IMR-90 (cell line): Measurements from ENCODE around the gene ALDH3A2. TPM values are rescaled to one million over a fixed set of nuclear protein-coding genes. Genes with fewer than 3 reads are reported as not detected.

Experiments used
- ATAC-seq: fragments of 200-7000 bp; cut with Tn5 transposase; 2 replicates; pipeline ENCODE4 v1.9.1; 2020; ENCODE audit warnings: low read depth, mild to moderate bottlenecking, moderate library complexity
- BruUV-seq: library from RNA; stranded (reverse); fragments of 400-500 nt; replicated peaks from 2 replicates; lab custom pipeline; 2021; lab: Mats Ljungman, UMichigan
- CTCF ChIA-PET: fragments of 300-600 bp; formaldehyde crosslinking; extraction: SDS; loops from one replicate; lab custom pipeline; 2021; ENCODE audit warnings: antibody characterized with exemption; lab: Yijun Ruan, JAX
- POLR2A ChIA-PET: fragments of 300-600 bp; sonication (Branson Sonifier 250); formaldehyde crosslinking; loops from one replicate; lab custom pipeline; 2022; ENCODE audit warnings: antibody characterized with exemption; ENCODE audit not compliant: unreplicated experiment; lab: Charles Lee
- DNase-seq: peaks from one replicate; pipeline ENCODE4 v3.0.0; 2013
- H2AFZ ChIP-seq: replicated peaks from 2 replicates; pipeline ENCODE3; 2013; ENCODE audit warnings: low read length, mild to moderate bottlenecking; ENCODE audit not compliant: poor library complexity
- H2AK5ac ChIP-seq: 2 replicates; pipeline ENCODE4 v1.6.1; 2013; ENCODE audit warnings: low read depth, low read length, inconsistent platforms
- H2AK9ac ChIP-seq: replicated peaks from 2 replicates; pipeline ENCODE3; 2013; ENCODE audit warnings: mild to moderate bottlenecking, low read depth, low read length, moderate library complexity; ENCODE audit not compliant: poor library complexity
- H2BK120ac ChIP-seq: 2 replicates; pipeline ENCODE4 v1.6.1; 2013; ENCODE audit warnings: low read depth, low read length, inconsistent platforms
- H2BK15ac ChIP-seq: 3 replicates; pipeline ENCODE4 v1.6.1; 2013; ENCODE audit warnings: low read depth, low read length, inconsistent platforms
- H2BK20ac ChIP-seq: 2 replicates; pipeline ENCODE4 v1.6.1; 2013; ENCODE audit warnings: low read depth, mild to moderate bottlenecking, inconsistent platforms, low read length, moderate library complexity
- H2BK5ac ChIP-seq: 2 replicates; pipeline ENCODE4 v1.6.1; 2013; ENCODE audit warnings: mild to moderate bottlenecking, low read depth, low read length, inconsistent platforms; ENCODE audit not compliant: poor library complexity, severe bottlenecking
- H3K14ac ChIP-seq: replicated peaks from 2 replicates; pipeline ENCODE4 v1.6.1; 2013; ENCODE audit warnings: low read depth, low read length, inconsistent platforms
- H3K18ac ChIP-seq: 2 replicates; pipeline ENCODE4 v1.6.1; 2013; ENCODE audit warnings: low read depth, low read length, control low read depth
- H3K23ac ChIP-seq: 2 replicates; pipeline ENCODE4 v1.6.1; 2013; ENCODE audit warnings: low read depth, low read length, inconsistent platforms
- H3K27ac ChIP-seq: 2 replicates; pipeline ENCODE4 v1.5.1; 2013; ENCODE audit warnings: mild to moderate bottlenecking, control low read depth, low read length; ENCODE audit not compliant: insufficient read depth
- H3K27me3 ChIP-seq: 2 replicates; pipeline ENCODE4 v1.6.1; 2013; ENCODE audit warnings: low read length; ENCODE audit not compliant: control insufficient read depth, insufficient read depth
- H3K36me3 ChIP-seq: 2 replicates; pipeline ENCODE4 v1.6.1; 2013; ENCODE audit warnings: low read length, mixed read lengths; ENCODE audit not compliant: control insufficient read depth, insufficient read depth
- H3K4ac ChIP-seq: 2 replicates; pipeline ENCODE4 v1.6.1; 2013; ENCODE audit warnings: low read depth, low read length, inconsistent platforms
- H3K4me1 ChIP-seq: 2 replicates; pipeline ENCODE4 v1.6.1; 2013; ENCODE audit warnings: low read length, mixed read lengths; ENCODE audit not compliant: control insufficient read depth, insufficient read depth
- H3K4me2 ChIP-seq: 2 replicates; pipeline ENCODE4 v1.6.1; 2013; ENCODE audit warnings: low read depth, mild to moderate bottlenecking, control low read depth, low read length, moderate library complexity
- H3K4me3 ChIP-seq: 2 replicates; pipeline ENCODE4 v1.5.1; 2013; ENCODE audit warnings: low read depth, mild to moderate bottlenecking, control low read depth, low read length, moderate library complexity; ENCODE audit not compliant: insufficient read depth
- H3K56ac ChIP-seq: 2 replicates; pipeline ENCODE4 v1.6.1; 2013; ENCODE audit warnings: low read length, inconsistent platforms; ENCODE audit not compliant: insufficient read depth; ENCODE audit errors: extremely low read depth
- H3K79me1 ChIP-seq, 2 experiments: 2 replicates each; pipeline ENCODE4 v1.6.1; 2013; ENCODE audit warnings: low read length in 2 of 2, inconsistent platforms in 1 of 2, low read depth in 1 of 2
- H3K9ac ChIP-seq: 2 replicates; pipeline ENCODE4 v1.6.1; 2013; ENCODE audit warnings: low read depth, low read length, control low read depth
- H3K9me1 ChIP-seq: 2 replicates; pipeline ENCODE4 v1.6.1; 2013; ENCODE audit warnings: low read length, inconsistent platforms; ENCODE audit not compliant: insufficient read depth
- H3K9me3 ChIP-seq: 2 replicates; pipeline ENCODE4 v1.6.1; 2013; ENCODE audit warnings: low read length; ENCODE audit not compliant: control insufficient read depth, insufficient read depth
- H4K20me1 ChIP-seq: 2 replicates; pipeline ENCODE4 v1.6.1; 2013; ENCODE audit warnings: low read length, inconsistent platforms; ENCODE audit not compliant: insufficient read depth
- H4K5ac ChIP-seq: 2 replicates; pipeline ENCODE4 v1.6.1; 2013; ENCODE audit warnings: mild to moderate bottlenecking, low read depth, low read length, control low read depth
- H4K8ac ChIP-seq, 2 experiments: 2 replicates each; pipeline ENCODE4 v1.6.1; 2013; ENCODE audit warnings: low read depth in 2 of 2, low read length in 2 of 2, control low read depth in 1 of 2, inconsistent platforms in 1 of 2
- H4K91ac ChIP-seq: 2 replicates; pipeline ENCODE4 v1.6.1; 2013; ENCODE audit warnings: low read depth, low read length, inconsistent platforms; ENCODE audit not compliant: insufficient read depth
- CEBPB ChIP-seq: IDR thresholded peaks from 2 replicates; pipeline ENCODE4 v1.6.1; 2012; ENCODE audit warnings: low read depth, low read length, improper control_type of control experiment
- CHD1 ChIP-seq: IDR thresholded peaks from 2 replicates; pipeline ENCODE4 v1.6.1; 2012; ENCODE audit warnings: low read depth, low read length, improper control_type of control experiment
- NFE2L2 ChIP-seq: fragments of 150-350 bp; IDR thresholded peaks from 2 replicates; pipeline ENCODE4 v1.6.1; 2016; ENCODE audit warnings: low read depth, mild to moderate bottlenecking, low read length
- RFX5 ChIP-seq: IDR thresholded peaks from 2 replicates; pipeline ENCODE4 v1.8.0; 2012; ENCODE audit warnings: low read depth, mild to moderate bottlenecking, low read length, moderate library complexity
- WGBS, 2 experiments: methylation state at CpG; one replicate each; pipeline versions ENCODE4 v1.1.5 to v1.1.7; 2013; ENCODE audit warnings: missing lambda C conversion rate in 2 of 2; ENCODE audit not compliant: insufficient read length in 1 of 2; ENCODE audit errors: extremely low coverage in 2 of 2; 5-methylcytosine and 5-hydroxymethylcytosine counted together
- dilution Hi-C: fragments of 300-500 bp; cut with HindIII; formaldehyde crosslinking; loops from one replicate; pipeline ENCODE4 v1.14.3; 2018; ENCODE audit warnings: low sequenced_read_pairs; ENCODE audit not compliant: unreplicated experiment
- in situ Hi-C: fragments of 300-500 bp; cut with MboI; formaldehyde crosslinking; loops from 3 replicates; pipeline ENCODE4 v1.14.3; 2019; ENCODE audit warnings: low sequenced_read_pairs, inconsistent platforms, mixed read lengths
- intact Hi-C: fragments of 100-400 bp; cut with micrococcal nuclease; formaldehyde crosslinking; loops from 2 replicates; pipeline ENCODE4 v1.10.0; 2022
- polyA plus RNA-seq, 3 experiments: library from polyadenylated mRNA; depleted of rRNA; stranded (reverse); fragments of >200 nt; gene quantifications; 2 replicates each; pipeline ENCODE4 v1.2.3, GENCODE V29; 2012; ENCODE audit warnings: low replicate concordance in 1 of 3
- total RNA-seq: library from RNA; depleted of rRNA; stranded (reverse); fragments of >200 nt; gene quantifications from 2 replicates; pipeline ENCODE4 v1.2.3, GENCODE V29; 2012

The ALDH3A2 gene
- total and polyA plus RNA-seq, 2 of the 4 experiments (the other 2 are of a cell fraction), result 4.0 to 7.9 TPM

DNA sequence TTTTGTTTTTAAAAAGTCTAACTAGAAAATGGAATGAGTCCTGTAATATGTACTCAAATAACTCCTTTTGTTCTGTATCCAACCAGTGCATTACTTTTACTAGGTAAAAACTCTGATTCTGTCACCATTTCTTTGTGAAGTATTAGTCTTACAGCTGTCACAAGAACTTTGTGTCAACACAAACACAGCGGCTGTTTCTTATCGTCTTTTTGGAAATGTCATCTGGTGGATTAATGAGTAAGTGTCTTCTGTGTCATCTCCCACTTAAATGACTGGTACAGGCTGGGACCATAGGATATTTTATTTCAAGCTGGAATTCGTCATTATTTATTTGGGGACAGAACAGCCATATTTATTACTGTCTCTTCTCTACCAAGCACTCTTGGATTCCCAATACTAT, 19.1 kb upstream of the ALDH3A2 start:
- Histone ChIP-seq H3K4ac (no peak overlapping the region), H4K5ac (no peak overlapping the region), H3K23ac (no peak overlapping the region), H2AK9ac (no peak overlapping the region), H3K4me1 (no peaks in the 10 kb centered on the region), H3K9ac (no peak overlapping the region), H3K14ac (no peak overlapping the region), H3K9me1 (no peaks in the 10 kb centered on the region), H4K20me1 (no peaks in the 10 kb centered on the region), H3K27me3 (peaks cover 12% of the 10 kb centered on the region), H4K91ac (no peak overlapping the region), H3K79me1 (no peaks in the 10 kb centered on the region), H3K9me3 (no peaks in the 10 kb centered on the region), H2AFZ (no peak overlapping the region), H2BK15ac (no peak overlapping the region), H2BK120ac (no peak overlapping the region), H3K36me3 (no peaks in the 10 kb centered on the region), H3K56ac (no peak overlapping the region), H3K4me2 (no peak overlapping the region), H2AK5ac (no peak overlapping the region), H2BK5ac (no peak overlapping the region), H3K27ac (no peak overlapping the region), H2BK20ac (no peak overlapping the region), H3K18ac (no peak overlapping the region), H4K8ac (no peak overlapping the region), H3K4me3 (no peak overlapping the region)
- no peak for TF ChIP-seq NFE2L2
- TF ChIP-seq RFX5, result no peak
- TF ChIP-seq CEBPB, result no peak
- TF ChIP-seq CHD1, result no peak
- in situ Hi-C loops (no loop called here), dilution Hi-C loops (no loop called here), intact Hi-C loops (no loop called here)
- DNase-seq (no peak), ATAC-seq (no peak)
- WGBS, 2 experiments, result no CpG with 5 or more reads among the region's 3 CpGs
- ChIA-PET POLR2A (no interaction called here), CTCF (no interaction called here)
- BruUV-seq, result no TSS peak
